NCI-H128 (cell line): ENCODE measurements around the gene FMN1.

Source experiments
- DNase-seq: peaks from one replicate; lab custom pipeline; 2025; ENCODE audit not compliant: unreplicated experiment; lab: John Stamatoyannopoulos, UW

FMN1 gene

GRCh38 chr15:33027306-33028035, 167.0 kb downstream of the FMN1 start:
- DNase-seq: no peak

GRCh38 chr15:33026614-33027013, 167.9 kb downstream of the FMN1 start:
- no peak for DNase-seq

GRCh38 chr15:33022629-33023028, 171.9 kb downstream of the FMN1 start:
- DNase-seq: no peak

- DNase-seq: no peak
These were observed 172.6 kb downstream of the FMN1 start for GRCh38 chr15:33021806-33022389.

GRCh38 chr15:33019354-33019981, 175.0 kb downstream of the FMN1 start:
- no peak for DNase-seq

- no peak for DNase-seq
These were observed 178.0 kb downstream of the FMN1 start for GRCh38 chr15:33016405-33017024.

GRCh38 chr15:33014586-33014985, 179.9 kb downstream of the FMN1 start:
- DNase-seq: no peak

GRCh38 chr15:33013827-33014445, 180.6 kb downstream of the FMN1 start:
- DNase-seq: no peak

GRCh38 chr15:33011976-33012375, 182.5 kb downstream of the FMN1 start:
- DNase-seq: no peak

GRCh38 chr15:33009603-33010002, 184.9 kb downstream of the FMN1 start:
- no peak for DNase-seq

GRCh38 chr15:33009026-33009425, 185.5 kb downstream of the FMN1 start:
- no peak for DNase-seq

- no peak for DNase-seq
These were observed 186.1 kb downstream of the FMN1 start for GRCh38 chr15:33008284-33008995.

- DNase-seq: no peak
These were observed 187.1 kb downstream of the FMN1 start for GRCh38 chr15:33007303-33007855.

GRCh38 chr15:33005582-33005981, 188.9 kb downstream of the FMN1 start:
- no peak for DNase-seq

- no peak for DNase-seq
These were observed 192.6 kb downstream of the FMN1 start for GRCh38 chr15:33001926-33002325.

GRCh38 chr15:32998979-32999672, 195.4 kb downstream of the FMN1 start:
- DNase-seq: no peak

GRCh38 chr15:32998182-32998581, 196.3 kb downstream of the FMN1 start:
- no peak for DNase-seq

GRCh38 chr15:32994810-32995424, 199.6 kb downstream of the FMN1 start:
- no peak for DNase-seq

- no peak for DNase-seq
These were observed 201.2 kb downstream of the FMN1 start for GRCh38 chr15:32993285-32993684.
